CD4-positive, alpha-beta T cell treated with Interferon alpha-2 for 1 hour (primary cell): ENCODE results near the gene USPL1.
"Not testable (repeated sequence)": the region's sequence is repeated elsewhere in the genome, so short reads cannot be mapped to it uniquely, and the experiment has no call there.

Source experiments
- DNase-seq, 2 donors: peaks; one replicate each; pipeline ENCODE4 v3.0.0-alpha.2; 2020 to 2022

The USPL1 gene

DNA sequence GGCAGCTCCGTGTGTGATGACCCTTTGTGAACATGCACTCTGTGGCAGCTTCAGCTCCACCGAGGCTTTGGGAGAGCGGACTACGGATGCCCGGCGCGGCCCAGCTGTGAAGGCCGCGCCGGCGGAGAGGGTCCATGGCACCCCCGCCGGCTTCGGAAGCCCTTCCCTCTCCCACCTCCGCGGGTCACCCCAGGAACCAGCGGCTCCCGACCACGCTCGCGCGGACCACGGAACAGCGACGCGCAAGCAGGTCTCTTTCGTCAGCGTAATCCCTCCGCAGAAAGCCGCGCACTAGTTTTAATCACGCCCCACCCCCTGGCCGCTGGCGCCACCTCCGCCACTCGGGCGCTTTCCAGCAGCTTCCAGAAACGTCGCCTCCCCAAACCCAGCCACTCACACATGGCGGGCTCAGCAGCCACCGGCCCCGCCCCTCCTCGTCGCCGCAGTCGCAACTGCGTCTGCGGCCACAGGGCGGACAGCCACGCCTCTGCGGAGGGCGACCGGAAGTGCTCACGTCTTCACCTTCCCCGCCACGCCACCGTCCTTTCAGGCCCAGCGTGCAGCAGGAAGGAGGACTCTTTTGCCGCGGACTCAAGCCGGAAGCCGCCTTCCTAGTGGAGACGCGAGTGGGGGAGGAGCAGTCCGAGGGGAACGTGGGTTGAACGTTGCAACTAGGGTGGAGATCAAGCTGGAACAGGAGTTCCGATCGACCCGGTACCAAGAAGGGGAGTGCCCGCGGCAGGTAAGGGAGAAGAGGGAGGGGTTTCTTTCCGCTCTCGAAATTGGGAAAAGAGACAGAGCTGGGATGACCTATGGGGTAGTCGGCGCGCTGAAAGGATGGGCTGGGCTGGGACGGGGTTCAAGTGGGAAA, at the start of gene USPL1:
Gene USPL1 (plus strand): TSS at position 606 of the 871 bp plus-strand sequence. CDS start 3,221 bp downstream, outside the sequence.
- DNase-seq = peak; percentile 99

DNA sequence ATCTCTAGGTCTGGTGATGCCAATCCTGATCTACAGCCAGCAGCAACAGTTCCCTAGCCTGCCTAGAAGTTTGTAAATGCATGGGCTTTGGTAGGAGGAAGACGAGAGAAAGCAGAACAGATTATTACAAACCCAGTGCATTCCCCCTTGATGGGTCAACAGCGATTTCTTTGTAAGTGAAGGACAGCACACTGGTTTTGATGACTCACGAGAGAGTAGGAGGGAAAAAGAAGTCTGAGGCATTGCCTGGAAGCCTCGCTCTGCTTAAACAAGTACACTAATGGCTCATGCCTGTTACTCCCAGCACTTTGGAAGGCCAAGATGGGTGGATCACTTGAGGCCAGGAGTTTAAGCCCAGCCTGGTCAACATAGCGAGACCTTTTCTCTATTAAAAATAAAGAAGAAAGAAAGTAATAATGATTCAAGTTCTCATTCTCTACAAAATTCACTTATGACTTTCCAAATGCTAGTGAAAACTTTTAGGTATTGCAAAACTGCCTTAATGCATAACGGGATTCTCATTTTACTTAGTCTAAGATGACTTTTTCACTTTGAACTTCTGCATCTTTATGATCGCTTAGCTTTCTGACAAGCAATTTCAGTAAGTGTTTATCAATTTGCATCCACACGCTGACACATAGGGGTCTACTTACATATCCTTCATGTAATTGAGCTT, 47.7 kb upstream of the USPL1 start:
- peak in 1 of 2 donors; percentile 6 for DNase-seq

DNA sequence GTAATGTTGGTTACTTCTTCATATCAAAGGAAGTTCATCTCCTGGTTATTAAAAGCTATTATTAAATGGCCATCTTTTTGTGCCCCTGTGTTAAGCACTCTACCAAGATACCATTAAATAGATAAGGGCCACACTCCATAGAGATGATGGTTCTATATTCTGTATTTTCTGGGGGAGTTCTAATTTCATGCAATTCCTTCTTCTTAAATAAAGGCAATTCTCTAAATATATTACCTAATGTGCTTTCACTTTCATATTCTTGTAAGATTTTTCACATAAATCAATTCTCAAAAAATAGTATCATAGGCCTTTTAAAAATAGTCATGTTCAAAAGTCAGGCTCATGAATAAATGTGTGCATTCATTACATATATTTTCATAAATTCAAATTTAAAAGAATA, 47.0 kb upstream of the USPL1 start:
- DNase-seq = no peak

DNA sequence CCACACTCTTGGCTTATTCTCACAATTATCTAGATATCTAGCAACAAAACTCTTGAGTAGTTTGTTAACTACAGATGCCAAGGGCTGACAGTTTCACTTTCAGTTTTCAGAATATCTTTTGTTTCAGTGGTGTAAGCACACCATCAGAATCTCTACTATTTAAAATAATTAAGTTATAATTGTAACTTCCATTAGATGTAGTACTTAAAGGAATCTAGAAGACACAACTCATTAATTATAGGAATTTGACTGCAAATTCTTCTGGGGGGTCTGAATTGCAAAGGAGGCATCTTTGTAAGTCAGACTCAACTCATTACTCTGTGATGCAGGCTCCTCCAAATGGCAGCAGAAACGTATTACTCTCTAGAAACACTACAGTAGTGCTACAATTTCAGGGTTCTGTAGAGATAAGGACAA, 44.9 kb upstream of the USPL1 start:
- DNase-seq = peak; percentile 21 to 62

DNA sequence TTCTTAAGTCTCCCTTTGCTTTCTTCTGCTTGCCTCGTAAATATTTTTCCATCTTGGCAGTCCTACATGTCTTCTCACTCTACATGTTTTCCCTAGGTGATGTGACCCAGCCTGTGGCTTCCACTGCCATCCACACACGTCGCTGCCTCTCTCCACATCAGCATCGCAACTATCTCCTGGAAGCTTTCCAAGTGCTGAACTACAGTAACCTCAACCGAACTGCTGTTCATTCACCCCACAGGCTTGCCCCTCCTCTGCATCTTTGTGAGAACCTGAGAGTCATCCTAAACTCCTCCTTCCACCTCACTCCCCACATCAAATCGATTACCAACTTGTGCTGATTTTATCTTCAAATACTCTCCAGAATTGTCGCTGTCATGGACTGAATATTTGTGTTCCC, 41.2 kb upstream of the USPL1 start:
- DNase-seq = peak; percentile 38 to 72

DNA sequence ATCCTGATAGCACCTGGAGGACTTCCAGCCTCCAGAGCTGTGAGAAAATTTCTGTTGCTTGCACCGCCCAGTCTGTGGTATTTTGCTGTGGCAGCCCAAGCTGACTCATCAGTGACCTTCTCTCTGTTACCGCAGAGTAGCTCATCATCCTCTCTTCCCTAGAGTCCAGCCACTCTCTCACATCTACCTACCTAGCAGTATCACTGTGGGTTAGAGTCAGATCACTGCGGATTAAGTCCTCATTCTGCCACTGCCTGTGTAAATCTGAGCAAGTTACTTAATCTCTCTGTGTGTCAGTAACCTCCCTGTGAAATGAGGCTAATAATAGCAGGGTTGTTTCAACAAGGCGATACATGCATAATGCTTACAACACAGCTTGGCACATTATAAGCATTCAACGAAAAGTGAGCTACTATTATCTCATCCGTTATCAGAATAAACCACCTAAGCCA, 40.3 kb upstream of the USPL1 start:
- DNase-seq = peak; percentile 38 to 44

DNA sequence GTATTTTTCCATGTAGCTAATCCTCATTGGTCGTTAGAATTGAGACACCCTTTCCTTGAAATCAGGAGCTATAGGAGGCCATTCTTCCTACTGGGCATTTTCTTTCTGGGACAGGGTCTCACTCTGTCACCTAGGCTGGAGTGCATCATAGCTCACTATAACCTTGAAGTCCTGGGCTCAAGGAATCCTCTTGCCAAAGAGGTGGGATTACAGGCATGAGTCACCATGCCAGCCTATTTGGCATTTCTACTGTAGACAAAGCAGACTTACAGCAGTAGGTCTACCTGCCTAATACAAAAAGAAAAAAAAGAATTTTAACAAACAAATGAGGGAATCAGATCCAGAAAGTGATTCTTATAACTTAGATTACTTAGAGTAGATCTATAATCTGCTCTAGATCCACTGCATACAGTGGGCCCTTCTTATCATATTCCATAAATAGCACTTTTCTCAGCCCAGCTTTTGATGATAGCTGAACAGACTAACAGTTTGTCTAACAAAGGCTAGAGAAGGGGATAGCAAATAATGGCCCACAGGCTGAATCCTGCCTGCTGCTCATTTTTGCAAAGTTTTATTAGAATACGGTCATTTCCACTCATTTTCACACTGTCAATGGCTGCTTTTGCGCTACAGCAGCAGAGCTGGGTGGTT, 36.7 kb upstream of the USPL1 start:
- DNase-seq = no peak

DNA sequence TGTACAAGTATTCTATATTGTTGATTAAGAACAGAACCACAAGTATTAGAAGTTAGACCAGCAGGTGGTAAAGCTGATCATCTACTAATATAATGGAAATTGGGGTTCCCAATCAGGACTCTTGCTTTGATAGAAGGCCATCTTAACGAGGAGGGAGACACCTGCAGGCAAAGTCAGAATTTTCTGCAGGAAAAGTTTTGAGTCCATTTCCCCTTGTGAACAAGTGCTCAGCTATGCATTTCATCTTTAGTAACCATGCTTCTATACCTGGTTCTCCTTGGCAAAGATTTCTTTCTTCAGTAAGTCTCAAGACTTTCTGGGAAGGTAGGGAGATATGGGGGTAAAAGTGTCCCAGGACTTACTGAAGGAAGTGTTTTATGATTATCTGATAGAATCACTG, 36.1 kb upstream of the USPL1 start:
- DNase-seq = peak; percentile 9 to 48

DNA sequence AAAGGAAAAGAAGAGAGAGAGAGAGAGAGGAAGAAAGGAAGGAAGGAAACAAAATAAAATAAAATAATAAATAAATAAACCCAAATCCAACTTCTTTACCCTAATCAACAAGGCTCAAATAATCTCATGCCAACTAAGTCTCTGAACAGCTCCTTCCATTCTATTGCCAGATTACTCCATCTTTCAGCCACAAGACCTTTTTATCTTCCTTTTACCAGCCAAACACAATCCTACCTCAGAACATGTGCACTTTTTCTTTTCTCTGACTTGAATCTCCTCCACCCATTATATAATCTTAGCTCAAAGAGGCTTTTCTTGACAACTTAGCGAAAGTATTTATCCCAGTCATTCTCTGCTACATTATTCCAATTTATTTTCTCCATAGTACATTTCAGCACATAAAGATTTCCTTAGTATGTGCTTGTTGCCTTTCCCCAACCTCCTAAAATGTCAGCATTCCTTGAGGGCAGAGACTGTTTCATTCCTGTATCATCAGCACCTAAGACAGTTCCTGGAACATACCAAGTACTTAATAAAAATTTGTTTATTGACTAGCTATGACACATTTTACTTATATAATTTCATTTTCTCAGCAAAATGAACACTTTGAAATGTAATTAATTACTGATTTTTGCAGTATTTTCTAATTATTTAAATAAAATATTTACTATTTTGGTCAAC, 33.5 kb upstream of the USPL1 start:
- no peak for DNase-seq

DNA sequence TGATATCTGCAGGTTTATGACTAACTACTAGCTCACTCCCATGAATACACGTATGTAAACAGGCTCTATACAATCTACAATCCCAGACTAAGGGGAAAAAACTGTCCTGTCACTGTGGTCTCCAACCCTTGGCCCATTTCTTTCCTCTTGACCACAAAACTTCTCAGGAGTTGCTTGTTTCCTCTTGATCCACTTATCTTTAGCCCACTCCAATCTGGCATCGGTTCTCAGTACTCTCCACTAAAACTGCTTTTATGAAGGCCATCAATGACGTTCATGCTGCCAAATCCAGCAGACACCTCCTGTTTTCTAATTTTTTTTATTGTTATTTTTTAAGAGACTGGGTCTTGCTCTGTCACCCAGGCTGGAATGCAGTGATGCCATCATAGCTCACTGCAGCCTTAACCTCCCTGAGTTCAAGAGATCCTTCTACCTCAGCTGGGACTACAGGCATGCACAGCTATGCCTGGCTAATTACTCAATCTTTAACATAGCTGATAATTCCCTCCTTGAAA, 31.9 kb upstream of the USPL1 start:
- no peak for DNase-seq

DNA sequence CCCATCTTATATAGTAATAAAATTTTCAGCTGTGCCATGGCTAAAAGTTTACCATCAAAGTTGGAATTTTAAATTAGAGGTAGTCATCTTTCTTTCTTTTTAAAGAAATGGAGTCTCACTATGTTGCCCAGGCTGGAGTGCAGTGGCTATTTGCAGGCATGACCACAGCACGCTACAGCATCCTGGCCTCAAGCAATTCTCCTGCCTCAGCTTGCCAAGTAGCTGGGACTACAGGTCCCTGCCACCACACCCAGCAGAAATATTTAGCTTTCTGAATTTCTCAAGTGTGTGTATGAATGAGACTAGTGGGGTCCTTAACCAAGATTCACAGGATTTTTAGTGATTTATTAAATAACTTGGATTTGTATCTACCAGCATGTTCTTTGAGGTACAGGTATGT, 30.5 kb upstream of the USPL1 start:
- DNase-seq = no peak

DNA sequence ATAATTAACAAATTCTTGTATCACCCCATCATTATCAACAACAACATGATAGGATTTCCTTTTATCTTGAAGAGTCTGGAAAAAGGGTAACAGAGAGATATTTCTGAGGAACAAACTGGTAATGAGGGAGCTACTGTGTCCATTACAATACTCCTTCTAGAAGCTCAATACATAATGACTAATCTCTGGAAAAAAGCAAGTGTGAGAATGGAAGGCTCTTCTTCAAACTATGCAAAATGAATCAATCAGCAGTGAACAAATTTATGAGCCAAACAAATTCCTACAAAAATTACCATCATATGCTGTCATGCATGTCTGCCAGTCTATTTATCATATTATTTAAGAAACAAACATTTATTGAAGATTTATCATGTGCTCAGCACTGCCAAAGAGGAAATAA, 30.0 kb upstream of the USPL1 start:
- no peak for DNase-seq

DNA sequence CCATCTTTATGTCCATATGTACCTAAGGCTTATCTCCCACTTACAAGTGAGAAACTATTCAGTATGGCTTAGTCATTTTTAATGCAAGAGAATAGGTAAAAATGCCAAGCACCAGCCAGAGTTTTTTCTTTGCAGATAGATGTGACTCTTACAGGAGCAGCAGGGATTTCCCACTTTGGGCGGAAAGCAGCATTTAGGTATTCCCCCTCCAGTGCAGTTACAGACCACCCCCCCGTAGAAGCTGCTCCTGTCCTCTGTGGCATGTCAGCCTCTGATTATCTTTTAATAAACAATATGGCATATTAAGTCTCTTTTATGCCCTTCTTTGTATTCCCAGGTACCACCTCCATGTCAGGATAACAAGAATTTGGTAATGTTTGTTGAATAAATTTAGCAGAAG, 24.7 kb upstream of the USPL1 start:
- DNase-seq = no peak

DNA sequence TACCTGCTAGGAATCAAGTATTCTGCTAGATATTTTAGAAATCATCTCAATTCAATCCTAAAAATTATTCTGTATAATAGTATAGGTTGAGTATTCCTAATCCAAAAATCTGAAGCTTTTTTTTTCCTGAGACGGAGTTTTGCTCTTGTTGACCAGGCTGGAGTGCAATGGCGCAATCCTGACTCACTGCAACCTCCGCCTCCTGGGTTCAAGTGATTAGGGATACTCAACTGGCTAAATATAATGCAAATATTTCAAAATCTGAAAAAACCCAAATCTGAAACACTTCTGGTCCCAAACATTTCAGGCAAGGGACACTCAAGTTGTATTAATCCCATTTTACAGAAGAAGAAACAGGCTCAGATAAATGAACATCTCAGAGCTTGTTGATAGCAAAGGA, 17.2 kb upstream of the USPL1 start:
- DNase-seq = no peak

DNA sequence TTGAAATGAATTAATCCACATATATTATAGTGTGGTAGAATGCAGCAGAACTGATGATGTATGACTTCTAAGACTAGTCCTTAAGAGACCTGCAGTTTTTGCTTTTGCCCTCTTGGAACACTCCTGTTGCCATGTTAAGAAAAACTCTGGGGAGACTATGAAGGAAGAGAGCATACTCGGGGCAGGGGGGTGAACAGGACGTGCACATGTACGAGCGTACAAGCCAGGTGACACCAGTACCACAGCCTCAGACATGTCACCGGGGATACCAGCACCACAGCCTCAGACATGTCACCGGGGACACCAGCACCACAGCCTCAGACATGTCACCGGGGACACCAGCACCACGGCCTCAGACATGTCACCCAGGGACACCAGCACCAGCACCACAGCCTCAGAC, 15.9 kb upstream of the USPL1 start:
- no peak for DNase-seq

DNA sequence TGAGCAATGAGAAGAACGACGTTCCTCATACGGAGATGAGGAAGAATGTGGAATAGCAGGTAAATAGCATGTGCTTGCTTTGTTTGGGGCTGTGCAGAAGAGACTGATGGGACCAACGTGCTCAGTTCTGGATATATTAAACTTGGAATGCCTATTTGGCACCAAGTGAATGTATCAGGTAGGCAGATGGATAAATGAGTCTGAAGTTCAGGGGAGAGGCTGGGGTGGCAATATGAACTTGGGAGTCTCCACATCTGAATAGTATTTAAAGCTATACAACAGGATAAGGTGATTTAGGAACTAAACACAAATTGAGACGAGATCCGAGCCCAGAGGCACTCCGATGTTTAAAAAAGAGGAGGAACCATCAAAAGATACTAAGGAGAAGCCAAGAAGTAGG, 12.7 kb upstream of the USPL1 start:
- no peak for DNase-seq

DNA sequence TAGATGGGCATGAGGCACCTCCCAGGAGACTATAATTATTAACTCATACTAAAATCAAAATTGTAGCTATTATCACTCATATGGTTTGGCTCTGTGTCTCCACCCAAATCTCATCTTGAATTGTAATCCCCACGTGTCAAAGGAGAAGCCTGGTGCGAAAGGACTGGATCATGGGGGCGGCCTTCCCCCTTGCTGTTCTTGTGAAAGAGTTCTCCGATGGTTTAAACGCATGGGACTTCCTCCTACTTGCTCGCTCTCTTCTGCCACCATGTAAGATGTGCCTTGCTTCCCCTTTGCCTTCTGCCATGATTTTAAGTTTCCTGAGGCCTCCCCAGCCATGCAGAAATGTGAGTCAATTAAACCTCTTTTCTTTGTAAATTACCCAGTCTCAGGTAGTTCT, 10.5 kb upstream of the USPL1 start:
- not testable (repeated sequence) for DNase-seq

DNA sequence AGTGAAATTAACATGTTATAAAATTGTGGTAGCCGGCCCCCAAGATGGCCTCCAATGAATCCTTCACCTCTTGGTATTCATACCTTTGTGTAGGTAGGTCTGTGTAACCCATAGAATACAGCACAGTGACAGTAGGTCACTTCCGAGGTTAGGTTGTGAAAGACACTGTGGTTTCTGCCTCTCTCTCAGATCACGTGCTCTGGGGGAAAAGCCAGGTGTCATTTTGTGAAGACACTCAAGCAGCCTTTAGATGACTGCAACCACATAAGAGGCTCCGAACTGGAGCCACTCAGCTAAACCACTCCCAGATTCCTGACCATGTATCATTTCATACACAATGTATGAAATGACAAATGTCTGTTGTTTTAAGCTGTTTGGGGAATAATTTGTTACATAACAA, 9.8 kb upstream of the USPL1 start:
- peak; percentile 81 to 89 for DNase-seq

DNA sequence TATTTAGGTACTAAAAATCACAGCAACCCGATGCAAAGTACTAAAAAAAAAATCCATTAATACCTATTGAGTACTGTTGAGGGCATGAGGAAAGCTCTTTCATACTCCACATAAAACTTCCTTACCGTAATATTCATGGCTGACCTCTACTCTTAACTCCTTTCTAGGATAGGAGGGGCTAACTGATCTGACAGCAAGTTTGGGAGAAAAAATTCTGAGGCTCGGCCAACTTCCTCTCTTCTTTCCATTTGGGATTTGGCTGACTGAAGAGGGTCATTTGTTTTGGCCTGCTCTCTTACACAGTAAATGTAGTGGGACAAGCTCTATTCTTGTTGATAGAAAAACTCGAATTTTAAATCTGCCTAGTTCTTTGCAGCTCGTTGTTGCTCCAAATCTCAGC, 9.4 kb upstream of the USPL1 start:
- DNase-seq = no peak

DNA sequence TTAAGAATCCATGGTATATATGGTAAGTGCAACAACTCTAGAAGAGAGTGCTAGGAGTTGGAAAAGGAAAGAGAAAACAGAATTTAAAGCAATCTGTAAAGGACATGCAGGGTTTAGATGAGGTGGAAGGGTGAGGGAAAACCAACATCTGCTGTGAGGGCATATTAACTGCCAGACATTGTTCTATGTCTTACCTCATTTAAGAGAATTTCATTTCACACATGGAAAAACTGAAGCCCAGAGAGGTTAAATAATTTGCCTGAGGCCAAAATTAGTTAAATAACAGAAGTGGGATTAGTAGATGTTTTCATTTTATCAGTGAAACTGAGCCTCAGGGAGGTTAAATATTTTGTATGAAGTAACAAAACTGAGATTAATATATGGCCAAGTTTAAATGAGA, 7.4 kb upstream of the USPL1 start:
- no peak for DNase-seq

DNA sequence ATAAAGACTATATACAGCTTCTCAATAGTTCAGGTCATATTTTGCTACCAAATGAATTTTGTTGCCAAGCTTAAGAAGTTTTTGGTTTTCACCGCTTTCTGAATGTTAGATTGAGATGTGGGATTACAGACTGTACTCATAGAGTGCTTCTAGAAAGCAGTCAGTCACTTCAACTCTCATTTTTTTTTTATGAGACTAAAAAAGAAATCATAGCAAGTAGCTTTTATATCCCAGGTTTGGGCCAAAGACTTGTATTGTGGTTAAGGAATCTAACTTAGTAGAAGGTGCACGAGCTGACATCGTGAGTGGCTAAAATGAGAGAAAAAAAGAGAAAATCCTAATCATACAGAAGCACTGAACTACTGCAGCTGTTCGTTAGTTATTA, 2.2 kb upstream of the USPL1 start:
- no peak for DNase-seq

DNA sequence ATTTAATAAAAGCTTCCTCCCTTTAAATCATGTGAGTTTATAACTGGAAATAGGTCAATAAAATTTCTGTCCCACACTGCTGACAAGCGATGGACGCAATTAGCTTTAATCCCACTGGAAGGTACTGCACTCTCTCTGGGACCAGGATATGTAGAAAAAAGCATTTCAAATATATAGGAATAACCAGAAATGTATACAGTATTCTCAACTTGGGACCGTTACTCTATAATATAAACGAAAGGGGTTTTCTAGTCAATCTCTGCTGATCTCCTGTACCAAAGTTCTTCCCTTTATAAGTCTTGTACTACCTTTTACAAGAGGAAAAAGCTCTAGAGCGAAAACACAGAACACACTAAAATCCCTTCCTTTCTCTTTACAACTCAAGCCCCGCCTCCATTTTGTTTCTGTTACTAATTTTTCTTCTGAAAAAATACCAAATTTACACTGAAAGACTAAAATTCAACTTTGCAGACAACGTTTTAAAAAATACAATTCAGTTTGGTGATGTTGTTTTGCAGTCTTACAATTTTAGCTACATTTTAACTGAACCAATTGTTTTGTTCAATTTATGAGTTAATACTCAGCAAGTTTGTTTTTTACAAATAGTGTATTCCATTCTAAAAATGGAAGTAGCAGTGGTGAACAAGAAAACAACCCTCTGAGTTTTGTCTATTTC, 1.7 kb upstream of the USPL1 start:
- peak in 1 of 2 donors; percentile 59 for DNase-seq
